M059J (cell line): ENCODE data around the gene SAP30BP. TPM values are rescaled to one million over a fixed set of nuclear protein-coding genes. Genes with fewer than 3 reads are reported as not detected.

Experiments used
- DNase-seq: peaks from one replicate; pipeline ENCODE4 v3.0.0-alpha.2; 2012; ENCODE audit warnings: low read depth
- total RNA-seq: library from RNA; depleted of rRNA; stranded (reverse); fragments of >200 nt; shearing (Covaris generic); gene quantifications from 2 replicates; pipeline ENCODE4 v1.2.3, GENCODE V29; 2014; rRNA removed

SAP30BP gene
- 54.7 and 79.3 TPM in 2 replicates for total RNA-seq

DNA sequence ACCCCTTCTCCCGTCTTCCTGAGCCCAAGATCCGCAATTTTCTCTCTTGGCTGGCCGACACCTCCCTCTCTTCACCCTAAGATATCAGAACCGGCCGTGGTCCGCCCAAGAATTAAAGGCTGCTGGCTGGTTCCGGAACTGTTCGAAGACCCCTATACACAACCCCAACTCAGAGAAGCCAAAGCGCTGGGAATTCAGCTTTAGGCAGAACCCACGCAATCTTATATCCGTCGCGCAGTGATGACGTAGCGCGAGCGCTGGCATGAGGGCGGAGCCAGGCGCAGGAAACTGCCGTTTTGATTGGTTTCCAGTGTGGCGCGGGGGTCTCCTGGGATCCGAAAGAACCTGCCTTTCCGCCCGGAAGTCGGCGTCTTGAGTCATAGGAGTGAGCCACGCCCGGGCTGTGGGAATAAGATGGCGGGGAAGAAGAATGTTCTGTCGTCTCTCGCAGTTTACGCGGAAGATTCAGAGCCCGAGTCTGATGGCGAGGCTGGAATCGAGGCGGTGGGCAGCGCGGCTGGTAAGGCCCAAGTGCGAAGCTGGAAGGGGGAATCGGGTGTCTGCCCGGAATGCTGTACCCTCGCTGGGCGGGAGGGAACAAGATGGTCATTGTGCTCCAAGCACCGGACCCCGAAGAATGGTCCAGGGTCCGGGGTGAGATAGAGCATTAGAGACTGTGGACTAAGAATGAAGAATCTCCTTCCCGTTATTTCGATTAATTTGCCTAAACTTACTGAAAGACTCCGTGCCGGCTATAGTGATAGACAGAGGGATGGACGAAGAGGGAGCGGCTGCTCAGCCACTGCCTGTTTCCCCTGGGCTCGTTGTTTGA is at the start of gene SAP30BP, which contains the start of gene RECQL5:
Gene SAP30BP (plus strand): TSS at position 380 of the 832 bp plus-strand sequence. CDS start 35 bp downstream, at position 415.
Gene RECQL5 (minus strand): TSS at position 196 of the 832 bp plus-strand sequence. CDS start 597 bp downstream, outside the sequence.
- DNase-seq = peak; percentile 96

DNA sequence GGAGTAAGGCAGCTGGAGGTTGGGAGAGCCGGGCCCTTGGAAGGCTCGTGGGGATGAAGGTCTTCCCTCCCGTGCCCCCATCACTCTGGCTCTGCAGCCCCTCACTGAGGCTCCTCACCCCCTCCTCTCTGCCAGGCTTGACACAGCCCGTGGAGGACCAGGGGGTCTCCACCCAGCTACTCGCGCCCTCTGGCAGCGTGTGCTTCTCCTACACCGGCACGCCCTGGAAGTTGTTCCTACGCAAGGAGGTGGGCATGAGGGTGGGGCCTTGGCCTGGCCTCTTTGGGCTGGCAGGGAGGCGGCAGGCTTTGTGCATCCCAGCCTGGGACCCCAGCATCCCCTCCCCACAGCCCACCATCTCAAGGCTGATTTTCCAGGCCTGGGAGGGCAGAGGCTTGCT is 49.5 kb upstream of the SAP30BP start:
- no peak for DNase-seq

DNA sequence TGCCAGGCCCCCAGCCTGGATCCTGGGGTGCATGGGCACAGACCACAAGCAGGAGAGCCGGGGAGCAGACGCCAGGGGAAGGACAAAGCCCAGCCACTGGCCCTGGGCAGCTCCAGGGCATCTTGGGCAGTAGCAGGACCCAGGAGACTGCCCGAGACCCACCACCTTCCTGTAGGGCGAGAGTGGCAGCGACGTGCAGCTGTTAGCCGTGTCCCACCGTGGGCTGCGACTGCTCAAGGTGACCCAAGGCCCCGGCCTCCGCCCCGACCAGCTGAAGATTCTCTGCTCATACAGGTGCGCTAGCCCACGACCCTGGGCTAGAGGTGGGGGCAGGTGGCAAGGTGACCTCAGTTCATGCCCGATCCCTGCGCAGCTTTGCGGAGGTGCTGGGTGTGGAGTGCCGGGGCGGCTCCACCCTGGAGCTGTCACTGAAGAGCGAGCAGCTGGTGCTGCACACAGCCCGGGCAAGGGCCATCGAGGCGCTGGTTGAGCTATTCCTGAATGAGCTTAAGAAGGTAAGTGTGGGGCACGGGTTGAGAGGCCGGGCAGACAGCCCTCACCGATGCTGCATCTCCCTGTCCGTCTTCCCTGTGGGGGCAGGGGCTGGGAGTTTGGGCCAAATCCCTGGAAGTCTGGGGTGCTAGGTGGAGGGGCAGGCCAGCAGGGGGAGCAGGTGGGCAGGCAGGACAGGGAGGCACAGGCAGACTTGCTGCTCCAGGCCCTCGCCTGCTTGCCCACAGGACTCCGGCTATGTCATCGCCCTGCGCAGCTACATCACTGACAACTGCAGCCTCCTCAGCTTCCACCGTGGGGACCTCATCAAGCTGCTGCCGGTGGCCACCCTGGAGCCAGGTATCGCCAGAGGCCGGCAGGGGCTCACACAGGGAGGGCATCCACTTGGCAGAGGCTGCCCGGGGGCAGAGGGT is 47.4 kb upstream of the SAP30BP start:
- DNase-seq = peak; percentile 68

DNA sequence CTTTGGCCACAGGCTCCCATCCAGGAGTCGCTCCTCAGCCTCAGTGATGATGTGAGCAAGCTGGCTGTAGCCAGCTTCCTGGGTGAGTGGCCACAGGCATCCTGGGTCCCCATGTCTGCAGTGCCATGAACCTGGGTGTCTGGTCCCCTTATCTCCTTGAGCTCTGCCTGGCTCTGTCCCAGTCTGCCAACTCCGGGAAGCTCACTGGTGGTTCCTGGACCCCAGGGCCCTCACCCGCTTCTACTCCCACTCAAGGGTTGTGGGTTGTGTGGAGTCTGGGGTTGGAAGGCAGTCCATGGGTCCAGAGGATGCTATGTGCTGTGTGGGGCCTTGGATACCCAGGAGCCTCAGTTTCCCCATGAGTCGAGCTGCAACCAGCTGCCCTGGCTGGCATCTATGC is 45.6 kb upstream of the SAP30BP start:
- DNase-seq = no peak

DNA sequence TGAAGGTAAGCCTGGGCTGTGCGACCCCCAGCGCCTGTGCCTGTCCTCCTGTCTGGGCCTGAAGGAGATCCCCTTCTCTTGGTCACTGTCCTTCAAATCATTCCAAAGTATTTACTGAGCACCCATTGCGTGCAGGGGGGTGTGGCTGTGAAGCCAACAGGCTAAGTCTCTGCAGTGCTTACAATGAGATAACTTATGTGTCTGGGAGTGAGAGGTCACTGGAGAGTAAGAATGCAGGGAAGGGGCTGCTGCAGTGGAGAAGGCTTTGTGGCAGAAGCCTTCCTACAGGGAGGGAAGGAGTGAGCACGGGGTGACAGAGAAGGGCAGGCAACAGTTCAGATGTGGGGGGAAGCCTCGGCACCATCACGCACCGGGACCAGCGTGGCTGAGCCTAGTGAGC is 45.1 kb upstream of the SAP30BP start:
- no peak for DNase-seq

DNA sequence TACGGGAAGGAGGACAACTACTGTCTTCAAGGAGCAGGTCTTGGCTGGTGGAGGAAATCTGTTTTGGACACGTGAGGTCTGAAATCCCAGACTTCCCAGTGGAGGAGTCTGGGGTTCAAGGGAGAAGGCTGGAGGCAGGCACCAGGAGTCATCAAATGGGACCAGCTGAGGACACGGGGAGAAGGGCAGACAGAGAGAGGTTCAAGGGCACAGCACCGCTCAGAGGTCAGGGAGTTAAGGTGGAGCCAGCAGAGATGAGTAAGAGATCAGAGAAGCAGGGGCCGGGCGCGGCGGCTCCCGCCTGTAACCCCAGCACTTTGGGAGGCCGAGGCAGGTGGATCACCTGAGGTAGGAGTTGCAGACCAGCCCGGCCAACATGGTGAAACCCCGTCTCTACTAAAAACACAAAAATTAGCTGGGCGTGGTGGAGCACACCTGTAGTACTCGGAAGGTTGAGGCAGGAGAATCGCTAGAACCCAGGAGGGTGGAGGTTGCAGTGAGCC is 44.3 kb upstream of the SAP30BP start:
- DNase-seq = no peak

DNA sequence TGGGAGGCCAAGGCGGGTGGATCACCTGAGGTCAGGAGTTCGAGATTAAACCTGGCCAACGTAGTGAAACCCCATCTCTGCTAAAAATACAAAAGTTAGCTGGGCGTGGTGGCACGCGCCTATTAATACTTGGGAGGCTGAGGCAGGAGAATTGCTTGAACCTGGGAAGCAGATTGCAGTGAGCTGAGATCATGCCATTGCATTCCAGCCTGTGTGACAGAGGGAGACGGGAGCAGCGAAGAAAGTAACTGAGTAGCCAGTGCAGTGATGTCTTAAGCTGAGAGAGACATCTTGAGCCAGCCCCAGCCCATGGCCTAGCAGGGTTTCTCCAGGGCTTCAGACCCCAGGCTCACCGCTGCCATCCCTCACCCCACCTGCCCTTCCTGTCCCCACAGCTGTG is 43.8 kb upstream of the SAP30BP start:
- DNase-seq = no peak

DNA sequence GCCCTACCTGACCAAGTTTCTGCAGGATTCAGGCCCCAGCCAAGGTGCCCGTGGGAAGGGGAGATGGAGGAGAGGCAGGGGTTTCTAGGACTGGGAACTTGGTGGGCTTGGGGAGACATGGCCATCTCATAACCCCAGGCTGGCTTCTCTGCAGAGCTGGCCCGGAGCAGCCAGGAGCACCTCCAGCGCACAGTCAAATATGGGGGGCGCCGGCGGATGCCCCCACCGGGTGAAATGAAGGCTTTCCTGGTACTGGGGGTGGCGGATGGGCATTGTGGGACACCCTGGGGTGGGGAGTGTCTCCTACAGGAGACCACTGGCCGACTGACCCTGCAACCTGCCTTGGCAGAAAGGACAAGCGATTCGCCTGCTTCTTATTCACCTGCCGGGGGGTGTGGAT is 43.1 kb upstream of the SAP30BP start:
- no peak for DNase-seq

DNA sequence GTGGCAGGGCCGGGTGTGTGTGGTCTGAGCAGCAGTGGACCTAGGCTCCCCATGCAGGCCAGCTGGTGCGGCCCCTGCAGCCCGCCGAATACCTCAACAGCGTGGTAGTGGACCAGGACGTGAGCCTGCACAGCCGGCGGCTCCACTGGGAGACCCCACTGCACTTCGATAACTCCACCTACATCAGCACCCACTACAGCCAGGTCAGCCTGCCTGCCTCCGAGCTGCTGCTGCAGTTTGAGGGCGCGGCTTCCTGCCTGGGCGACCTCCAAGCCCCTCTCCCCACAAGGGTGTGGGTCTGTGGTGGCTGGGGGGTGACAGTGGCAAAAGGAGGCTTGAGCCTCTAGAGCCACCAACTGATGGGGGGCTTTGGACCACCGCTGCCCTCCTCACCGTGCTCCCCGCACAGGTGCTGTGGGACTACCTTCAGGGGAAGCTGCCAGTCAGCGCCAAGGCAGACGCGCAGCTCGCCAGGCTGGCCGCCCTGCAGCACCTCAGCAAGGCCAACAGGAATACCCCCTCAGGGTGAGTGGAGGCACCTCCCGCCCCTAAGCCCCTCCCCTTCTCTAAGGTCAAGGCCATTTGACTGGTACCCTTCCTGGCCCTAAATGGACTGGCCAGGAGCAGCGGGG is 42.3 kb upstream of the SAP30BP start:
- no peak for DNase-seq

DNA sequence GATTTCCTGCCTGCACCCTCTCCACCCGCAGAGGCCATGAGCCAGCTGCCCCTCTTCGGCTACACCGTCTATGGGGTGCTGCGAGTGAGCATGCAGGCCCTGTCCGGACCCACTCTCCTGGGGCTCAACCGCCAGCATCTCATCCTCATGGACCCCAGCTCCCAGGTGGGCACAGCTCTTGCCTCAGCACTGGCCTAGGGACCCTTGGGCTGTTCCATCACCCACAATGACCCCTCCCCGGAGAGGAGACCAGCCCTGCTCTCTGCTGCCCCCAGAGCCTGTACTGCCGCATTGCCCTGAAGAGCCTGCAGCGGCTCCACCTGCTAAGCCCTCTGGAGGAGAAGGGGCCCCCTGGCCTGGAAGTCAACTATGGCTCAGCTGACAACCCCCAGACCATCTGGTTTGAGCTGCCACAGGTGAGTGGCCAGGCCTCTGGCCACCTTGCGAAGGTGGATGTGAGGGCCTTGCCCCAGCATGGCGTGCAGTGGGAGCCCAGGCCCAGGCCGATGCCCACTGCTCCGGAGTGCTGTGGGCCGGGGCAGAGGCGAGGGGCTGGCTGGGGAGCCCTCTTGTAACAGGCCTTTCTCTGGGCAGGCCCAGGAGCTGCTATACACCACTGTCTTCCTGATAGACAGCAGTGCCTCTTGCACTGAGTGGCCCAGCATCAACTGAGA is 41.2 kb upstream of the SAP30BP start:
- DNase-seq = no peak

DNA sequence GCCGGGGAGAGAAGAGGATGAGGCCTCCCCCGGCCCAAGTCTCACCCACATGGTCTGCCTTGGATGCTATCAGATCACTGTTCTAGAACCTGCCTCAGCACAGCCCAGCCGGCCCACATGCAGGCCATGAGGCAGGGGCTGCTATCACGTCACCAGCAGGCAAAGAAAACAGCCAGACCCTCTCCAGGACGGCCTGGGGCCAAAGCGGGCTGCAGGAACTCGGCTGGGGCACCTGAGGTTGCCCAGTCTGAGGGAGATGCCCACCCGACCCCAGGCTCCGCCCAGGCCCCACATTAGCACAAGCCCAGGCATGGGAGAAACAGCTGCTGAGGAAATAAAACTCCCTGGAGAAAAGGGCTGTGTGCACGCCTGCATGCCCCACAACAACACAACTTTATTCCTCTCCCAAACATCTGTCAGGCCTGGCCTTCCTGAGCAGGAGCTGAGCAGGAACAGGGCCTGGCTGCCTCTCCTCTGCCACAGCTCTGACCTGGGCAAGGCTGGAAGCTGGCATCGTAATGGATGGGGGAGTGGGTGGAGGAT is 40.6 kb upstream of the SAP30BP start:
- DNase-seq = no peak

DNA sequence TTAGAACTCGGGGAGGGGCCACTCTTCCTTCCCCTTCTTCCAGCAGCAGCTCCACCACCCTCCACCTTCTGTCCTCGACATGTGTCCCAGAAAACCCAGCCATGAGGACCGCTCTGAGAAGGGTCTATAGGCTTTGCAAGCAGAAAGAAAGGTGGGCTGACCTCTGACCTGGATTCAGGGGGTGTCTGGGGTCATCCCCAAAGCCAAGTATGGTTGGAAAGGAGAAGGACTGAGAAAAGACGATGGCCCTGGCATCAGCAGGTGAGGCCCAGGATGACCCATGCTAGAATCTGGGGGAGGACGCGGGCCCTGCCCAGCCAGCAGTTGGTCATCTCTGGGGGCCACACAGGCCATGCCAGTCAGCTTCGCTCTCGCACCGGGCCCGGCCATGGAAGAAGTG is 40.0 kb upstream of the SAP30BP start:
- no peak for DNase-seq

DNA sequence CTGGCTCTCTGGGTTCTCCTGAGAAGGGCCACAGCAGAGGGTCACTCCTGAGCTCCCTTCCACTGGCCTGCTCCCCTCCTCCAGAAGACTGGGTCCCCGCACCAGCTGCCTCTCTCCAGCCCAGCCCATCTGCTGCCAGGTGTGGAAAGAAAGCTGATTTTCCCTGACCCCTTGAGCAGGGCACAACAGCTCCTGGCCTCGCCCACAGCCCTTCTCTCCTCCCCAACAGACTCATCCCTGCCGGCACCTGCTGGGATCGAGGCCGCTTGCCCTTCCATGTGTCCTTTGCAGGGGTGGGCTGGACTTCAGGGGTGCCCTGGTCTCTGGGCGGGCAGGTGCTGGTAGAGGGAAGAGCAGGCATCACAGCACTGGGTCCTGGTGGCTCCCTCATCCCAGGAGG is 38.7 kb upstream of the SAP30BP start:
- DNase-seq = no peak

DNA sequence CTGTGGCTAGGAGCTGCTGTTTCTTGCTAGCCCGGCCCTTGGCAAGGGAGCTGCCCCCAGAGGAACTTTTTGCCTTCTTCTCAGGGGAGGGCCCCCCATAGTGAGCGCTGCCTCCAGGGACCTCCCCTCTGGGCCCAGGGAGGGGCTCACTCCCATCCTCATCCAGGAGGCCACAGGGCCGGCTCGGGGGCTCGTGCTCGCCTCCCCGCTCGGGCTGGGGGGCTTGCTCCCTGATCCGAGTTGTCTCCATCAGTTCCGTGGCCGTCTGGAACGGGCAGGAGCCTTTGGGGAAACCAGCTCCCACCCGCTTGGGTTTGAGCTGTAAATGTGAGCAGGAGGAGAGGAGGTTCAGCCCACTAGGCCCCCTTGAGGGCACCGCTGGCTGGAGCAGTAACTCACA is 38.0 kb upstream of the SAP30BP start:
- no peak for DNase-seq

DNA sequence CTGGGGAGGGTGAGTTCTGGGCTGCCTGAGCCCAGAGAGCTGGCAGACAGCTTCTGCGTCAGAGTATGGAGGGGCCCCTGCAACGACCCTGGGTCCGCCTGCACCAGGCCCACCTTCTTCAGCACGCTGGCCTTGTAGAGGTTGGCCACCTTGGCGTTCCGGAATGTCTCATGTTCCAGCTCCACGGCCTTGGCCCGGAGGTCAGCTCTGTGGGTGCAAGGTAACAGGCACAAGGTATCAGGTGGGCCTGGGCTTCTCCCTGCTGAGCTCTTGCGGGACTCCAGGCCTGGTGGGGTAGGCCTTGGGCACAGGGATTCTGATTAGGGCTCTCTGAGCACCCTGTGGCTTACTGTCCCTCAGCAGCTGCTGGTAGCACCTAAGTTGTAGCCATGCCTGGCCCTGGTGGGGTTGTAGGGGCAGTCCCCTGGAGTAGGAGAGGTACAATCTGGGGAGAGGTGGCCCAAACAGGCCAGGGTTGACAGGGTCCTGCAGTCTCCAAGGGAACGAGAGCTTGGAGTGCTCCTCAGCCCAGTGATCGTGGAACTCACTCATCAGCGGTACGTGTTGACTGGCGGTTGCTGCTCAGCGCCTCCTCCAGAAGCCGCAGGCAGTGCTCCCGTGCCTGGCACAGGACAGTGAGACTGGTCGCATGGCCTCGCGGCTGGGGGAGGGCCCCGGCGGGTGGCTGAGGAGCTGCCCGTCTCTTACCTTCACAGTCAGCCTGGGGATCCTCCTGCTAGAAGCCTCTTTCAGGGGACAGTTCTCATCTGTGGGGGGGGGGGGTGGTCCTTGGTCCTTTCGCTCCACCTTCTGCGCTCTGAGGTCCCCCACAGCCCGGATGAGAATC is 36.8 kb upstream of the SAP30BP start:
- DNase-seq = no peak

DNA sequence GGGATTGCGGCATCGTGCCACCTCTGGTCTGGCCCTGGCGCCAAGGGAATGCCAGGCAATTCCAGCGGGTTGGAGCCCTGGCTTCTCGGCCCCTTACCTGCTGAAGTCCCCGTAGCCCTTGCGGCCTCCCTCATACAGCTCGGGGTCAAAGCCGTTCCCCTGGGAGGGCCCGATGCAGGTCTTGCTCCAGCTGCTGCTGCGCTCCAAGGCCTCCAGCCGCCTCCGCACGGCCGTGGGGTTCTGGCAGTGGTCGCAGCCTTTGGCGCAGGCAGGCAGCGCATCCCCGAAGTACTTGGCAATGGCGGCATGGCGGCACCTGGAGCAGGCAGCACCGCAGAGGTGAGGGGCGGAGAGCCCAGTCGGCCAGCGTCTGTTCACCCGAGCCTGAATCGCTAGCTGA is 35.8 kb upstream of the SAP30BP start:
- no peak for DNase-seq

DNA sequence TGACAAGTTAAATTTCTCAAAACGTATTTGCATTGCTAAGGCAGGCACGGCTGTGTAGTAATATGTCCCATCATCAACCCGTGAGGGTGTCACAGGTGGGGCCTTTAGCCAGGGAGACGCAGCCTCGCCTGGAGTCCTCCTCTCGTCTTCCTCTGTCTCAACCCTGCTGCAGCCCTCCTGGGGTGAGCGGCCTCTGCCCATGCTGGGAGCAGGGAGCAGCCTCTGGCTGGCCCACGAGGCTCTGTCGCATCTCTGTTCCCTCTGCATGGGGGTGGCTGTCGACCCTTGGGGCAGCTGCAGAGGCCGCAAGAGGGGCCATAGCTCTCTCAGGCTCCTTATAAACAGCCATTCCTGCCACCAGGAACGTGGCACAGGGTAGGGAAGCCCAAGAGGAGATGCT is 34.7 kb upstream of the SAP30BP start:
- DNase-seq = no peak

DNA sequence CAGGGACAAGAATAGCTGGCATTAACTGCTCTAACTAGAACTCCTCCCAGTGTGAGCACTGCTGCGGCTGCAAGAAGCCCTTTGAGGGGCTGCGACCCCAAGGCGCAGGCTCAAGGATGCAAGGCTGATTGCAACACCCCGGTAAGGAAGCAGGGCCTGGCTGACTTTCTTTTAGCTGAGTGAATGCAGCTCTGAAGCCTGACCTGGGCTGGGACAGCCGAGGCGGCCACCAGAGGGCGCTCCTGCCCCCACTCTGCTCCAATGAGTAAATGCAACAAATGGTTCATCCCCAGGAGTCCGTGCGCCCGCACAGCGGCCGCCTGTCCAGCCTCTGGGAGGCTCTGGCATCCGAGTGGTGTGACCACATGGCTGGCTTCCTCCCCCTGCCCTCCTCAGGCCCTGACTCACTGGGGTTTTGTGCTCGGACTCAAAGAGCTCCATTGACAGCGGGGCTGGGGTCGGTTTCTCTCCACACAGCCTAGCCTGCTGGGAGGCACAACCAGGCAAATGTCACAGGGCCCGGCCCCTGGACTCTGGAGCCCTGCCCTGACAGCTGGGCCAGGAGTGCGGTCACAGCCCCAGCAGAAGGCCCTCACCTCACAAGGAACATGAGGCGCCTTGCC is 34.2 kb upstream of the SAP30BP start, which contains the start of gene SMIM5:
Gene SMIM5 (plus strand): TSS at position 572 of the 623 bp plus-strand sequence. CDS start 6,768 bp downstream, outside the sequence.
- peak; percentile 87 for DNase-seq
